HG03095 (cell line): Measurements from ENCODE around the gene SH3RF3.

Source experiments
- ATAC-seq: cut with Tn5 transposase; IDR thresholded peaks from one replicate; pipeline ENCODE4 v1.9.1; 2021; ENCODE audit warnings: moderate library complexity; ENCODE audit not compliant: unreplicated experiment

The SH3RF3 gene

GRCh38 chr2:109138449-109138848 is 9.4 kb downstream of the SH3RF3 start:
- ATAC-seq = no peak

- no peak for ATAC-seq
Observed at GRCh38 chr2:109139002-109139401, 10.0 kb downstream of the SH3RF3 start.

- no peak for ATAC-seq
Observed at GRCh38 chr2:109139865-109140396, 10.9 kb downstream of the SH3RF3 start.

GRCh38 chr2:109141006-109141600 is 12.1 kb downstream of the SH3RF3 start:
- ATAC-seq = no peak

- ATAC-seq = no peak
Observed at GRCh38 chr2:109141727-109142283, 12.8 kb downstream of the SH3RF3 start.

- ATAC-seq = no peak
Observed at GRCh38 chr2:109142416-109143210, 13.6 kb downstream of the SH3RF3 start.

- ATAC-seq = peak; percentile 82
Observed at GRCh38 chr2:109143214-109144187, 14.5 kb downstream of the SH3RF3 start.

- ATAC-seq = peak; percentile 50
Observed at GRCh38 chr2:109144271-109144670, 15.3 kb downstream of the SH3RF3 start.

GRCh38 chr2:109144721-109145120 is 15.7 kb downstream of the SH3RF3 start:
- no peak for ATAC-seq

- ATAC-seq = no peak
Observed at GRCh38 chr2:109145286-109145685, 16.3 kb downstream of the SH3RF3 start.

GRCh38 chr2:109147405-109147804 is 18.4 kb downstream of the SH3RF3 start:
- ATAC-seq = no peak

GRCh38 chr2:109148117-109148746 is 19.2 kb downstream of the SH3RF3 start:
- no peak for ATAC-seq

GRCh38 chr2:109148991-109149645 is 20.1 kb downstream of the SH3RF3 start:
- no peak for ATAC-seq

GRCh38 chr2:109150559-109150958 is 21.6 kb downstream of the SH3RF3 start:
- no peak for ATAC-seq

- ATAC-seq = no peak
Observed at GRCh38 chr2:109151519-109151918, 22.5 kb downstream of the SH3RF3 start.

GRCh38 chr2:109153005-109153784 is 24.2 kb downstream of the SH3RF3 start:
- no peak for ATAC-seq

- no peak for ATAC-seq
Observed at GRCh38 chr2:109153807-109154206, 24.8 kb downstream of the SH3RF3 start.

GRCh38 chr2:109154226-109154625 is 25.2 kb downstream of the SH3RF3 start:
- ATAC-seq = no peak
